ENCODE results near the gene LRFN2.

Gene LRFN2

DNA sequence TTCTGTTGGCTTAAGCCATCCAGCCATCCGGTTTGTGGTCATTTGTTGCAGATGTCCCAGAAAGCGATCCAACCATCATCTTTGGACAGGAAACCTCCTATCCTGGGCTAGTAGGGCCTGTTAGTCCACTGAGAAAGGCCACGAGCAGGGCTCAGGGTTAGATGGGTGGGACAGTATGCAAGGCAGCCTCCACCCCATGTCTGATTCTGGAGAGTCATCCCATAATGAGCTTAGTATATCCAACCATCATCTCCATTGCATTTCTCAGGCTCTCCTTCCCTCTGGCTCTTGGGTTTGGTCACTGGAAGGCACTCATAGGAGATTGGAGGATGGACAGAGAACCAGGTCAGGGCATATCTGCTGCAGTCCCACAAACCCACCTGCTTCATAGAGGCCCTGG is 117.8 kb downstream of the LRFN2 start:
- no peak for DNase-seq

DNA sequence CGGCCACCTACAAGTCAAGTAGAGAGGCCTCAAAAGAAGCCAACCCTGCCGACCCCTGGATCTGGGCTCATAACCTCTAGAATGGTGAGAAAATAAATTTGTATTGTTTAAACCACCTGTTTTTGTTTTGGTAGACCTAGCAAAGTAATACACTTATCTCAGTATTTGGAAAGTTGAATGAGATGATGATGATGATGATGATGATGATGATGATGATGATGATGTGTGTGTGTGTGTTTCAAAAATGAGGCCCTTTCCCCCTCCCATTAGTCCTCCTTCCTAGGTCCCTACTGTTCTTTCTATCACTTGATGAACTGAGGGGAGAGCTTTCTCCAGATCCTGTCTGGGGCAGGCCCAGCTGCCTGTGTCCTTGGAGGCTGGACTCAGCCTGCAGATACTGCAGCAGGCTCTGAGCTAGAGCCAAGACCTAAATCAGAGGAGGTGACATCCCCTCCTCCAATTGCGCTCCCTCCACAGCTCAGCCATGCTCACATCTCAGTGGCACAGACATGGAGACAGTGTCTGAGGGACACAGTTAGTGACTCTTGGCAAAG is 120.1 kb downstream of the LRFN2 start:
- no peak for DNase-seq

DNA sequence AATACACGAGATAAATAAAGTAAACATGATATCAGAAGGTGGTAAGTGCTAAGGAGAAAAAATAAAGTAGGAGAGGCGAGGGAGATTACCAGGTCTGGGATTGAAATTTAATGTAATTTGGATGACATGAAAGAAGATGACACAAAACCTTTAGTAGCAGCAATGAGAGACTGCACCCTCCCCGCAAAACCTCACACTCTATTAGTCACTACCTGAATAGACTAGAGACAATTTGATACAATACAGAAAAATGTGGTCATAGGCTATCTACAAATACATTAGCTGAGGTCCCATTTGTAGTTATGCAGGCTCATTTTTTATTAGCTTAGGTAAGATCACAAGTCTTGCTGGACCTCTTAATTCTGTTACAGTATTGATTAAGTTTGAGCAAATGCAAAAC is 125.5 kb downstream of the LRFN2 start:
- no peak for DNase-seq

DNA sequence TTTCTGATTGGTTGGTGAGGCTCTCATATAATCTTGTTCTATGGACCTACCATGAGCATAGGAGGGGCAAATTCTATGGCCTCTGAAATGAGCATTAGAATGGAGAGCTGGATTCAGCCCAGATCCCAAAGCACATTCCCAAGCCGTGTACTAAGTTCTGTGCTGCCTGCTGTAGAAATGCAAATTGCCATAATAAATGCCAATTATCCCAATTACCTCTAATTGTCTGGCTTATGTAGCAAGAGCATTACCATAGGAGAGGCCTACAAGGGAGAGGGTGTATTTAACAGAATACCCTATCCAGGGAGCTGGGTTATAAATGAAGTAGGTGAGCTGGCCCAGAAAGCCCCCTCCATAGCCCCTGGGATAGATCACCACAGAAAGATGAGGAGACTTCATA is 126.8 kb downstream of the LRFN2 start:
- no peak for DNase-seq

DNA sequence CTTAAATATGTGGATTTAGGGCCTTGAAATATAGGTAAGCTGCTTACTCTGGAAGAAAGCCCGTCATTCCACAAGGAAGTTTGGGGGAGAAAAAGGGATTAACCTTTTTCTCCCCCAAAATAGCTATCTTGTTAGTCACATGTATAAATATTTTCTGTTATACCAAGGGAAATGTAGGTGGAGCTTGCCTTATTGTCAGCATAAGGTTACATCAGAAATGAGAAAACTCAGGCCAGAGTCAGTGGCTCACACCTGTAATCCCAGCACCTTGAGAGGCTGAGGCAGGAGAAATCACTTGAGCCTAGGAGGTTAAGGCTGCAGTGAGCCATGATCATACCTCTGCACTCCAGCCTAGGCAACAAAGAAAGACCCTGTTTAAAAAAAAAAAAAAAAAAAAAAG is 129.9 kb downstream of the LRFN2 start:
- peak; percentile 12 for DNase-seq

DNA sequence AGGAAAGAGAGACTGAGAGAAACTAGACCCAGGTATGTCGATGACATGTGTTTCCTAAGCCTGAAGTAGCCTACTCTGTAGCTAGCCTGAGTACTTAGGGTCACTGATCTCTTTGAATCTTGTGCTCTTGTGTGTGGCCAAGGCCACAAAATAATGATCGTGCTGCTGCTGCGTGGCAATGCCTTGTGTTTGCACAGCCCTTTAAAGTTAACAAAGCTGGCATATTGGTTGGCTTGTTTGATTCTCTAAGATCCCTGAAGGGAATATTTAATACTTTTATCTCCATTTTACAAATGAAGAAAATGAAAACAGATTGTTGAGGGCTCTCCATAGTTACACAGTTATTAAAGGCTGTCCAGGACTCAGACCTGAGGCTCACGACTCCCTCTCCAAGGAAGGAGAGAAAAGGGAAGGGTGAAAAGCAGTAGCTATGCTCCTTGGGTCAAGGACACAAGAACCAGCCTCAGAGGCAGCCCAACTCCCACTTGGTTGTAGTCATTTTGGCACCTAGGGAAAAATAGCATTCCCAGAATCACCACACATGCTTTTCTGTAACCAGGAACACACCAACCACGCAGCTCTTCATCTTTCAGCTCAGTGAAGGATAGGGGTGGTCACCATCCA is 130.7 kb downstream of the LRFN2 start:
- no peak for DNase-seq

DNA sequence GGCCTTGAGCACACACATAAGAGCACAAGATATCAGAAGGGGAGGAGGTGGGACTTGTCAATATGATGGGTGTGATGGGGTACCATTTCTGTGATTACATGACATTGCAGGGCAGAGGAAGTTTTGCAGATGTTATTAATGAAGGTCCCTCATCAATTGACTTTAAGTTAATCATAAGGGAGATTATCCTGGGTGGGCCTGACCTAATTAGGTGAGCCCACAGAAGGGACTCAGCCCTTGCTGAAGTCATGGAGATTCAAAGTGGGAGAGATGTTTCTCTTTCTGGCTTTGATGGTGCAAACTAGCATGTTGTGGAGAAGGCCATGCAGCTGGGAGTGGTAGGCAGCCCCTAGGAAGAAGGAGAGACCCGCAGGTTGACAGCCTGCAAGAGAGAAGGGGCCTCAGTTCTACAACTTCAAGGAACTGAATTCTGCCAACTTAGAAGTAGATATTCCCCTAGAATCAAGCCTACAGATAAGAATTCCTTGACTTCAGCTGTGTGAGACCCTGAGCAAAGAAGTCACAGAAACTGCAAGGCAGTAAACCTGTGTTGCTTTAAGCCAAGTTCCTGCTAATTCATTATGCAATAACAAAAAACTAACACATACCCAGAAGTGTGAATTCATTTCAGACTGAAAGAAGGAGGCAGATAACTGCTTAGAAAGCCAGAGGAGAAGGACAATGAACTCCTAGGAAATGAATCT is 131.3 kb downstream of the LRFN2 start:
- DNase-seq: no peak

DNA sequence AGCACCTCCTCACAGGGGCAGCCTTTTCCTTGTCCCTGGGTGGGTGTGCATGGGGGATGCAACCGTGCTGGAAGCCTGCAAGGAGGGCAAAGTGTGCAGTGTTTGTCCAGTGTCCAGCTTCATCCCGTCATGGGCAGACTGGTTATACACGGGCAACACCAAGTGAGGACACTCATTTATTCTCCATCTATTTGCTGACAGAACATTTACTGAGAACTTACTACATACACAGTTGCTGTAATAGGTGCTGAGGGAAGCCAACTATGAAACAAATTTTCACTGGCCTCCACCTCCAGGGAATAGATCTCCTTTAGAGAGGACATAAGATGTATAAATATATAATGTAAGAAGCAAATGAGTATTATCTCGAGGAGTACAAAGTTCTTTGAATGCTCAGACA is 136.7 kb downstream of the LRFN2 start:
- no peak for DNase-seq

DNA sequence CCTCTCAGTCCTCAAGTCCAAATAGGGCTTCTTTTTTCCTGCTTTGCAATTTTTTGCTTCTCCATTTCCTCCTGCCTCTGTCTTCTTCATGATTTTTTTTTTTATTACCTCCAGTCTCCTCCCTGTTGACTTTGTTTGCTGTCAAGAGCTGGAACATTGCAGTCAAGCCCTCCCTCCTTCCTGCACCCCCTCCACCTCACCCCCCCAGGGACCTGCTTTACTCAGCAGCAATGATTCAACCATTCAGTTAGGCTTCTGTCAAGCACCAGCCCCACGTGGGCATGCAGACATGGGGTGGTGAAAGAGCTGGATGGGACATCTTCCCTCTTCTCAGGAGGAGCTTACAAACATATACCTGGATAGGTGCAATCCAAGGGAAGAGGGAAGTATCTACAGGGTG is 142.4 kb downstream of the LRFN2 start:
- no peak for DNase-seq

DNA sequence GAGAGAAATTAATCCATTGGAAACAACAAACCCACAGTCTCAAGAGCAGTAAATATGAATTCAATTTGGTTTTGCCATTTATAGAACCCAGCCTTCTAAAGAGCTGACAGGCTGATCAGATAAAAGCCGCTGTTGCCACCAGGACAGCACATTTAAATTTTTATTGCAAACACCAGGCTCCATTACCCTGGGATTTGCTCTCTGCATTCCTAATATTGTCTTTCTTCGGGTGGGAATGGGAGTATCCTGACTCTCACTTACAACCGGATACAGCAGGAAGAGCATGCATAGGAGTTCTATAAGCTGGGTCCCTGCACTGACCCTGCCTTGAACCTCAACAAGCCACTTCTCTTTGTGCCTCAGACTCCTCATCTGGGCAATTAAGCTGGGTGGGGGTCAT is 142.9 kb downstream of the LRFN2 start:
- no peak for DNase-seq

DNA sequence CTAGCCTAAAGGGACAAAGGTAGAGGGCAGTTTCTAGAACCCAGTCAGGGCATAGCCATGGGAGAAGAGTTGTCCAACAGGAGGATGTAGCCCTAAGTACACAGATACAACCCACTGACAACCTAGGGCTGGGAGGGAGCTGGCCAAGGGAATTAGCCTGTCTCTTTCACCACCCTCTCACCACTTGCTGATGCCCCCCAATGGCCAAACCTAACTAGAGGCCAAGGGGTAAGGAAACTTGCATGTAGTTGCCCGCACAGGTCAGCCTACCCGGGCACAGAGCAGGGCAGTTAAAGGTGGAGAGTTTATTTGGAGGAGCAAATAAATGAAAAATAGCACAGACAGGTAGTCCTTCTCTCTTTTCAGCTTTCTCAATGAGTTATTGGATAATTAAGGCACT is 143.3 kb downstream of the LRFN2 start:
- no peak for DNase-seq

DNA sequence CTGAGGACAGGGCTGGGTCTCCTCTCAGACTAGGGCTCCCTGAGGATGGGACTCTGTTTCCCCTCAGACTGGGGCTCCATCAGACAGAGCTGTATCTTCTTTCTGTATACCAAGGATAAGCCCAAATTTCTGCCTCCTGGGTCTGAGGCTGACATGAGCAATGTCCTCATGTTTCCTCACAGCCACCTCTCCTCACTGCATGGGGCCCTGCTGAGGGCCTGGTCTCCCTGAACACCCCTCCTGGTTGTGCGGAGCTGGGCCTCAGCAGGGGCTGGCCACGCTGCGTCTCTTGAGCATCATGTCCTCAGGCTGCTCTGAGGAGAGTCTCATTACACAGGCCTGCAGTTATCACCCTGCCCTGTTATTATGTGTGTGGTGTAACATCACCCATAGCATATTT is 144.6 kb downstream of the LRFN2 start:
- no peak for DNase-seq

DNA sequence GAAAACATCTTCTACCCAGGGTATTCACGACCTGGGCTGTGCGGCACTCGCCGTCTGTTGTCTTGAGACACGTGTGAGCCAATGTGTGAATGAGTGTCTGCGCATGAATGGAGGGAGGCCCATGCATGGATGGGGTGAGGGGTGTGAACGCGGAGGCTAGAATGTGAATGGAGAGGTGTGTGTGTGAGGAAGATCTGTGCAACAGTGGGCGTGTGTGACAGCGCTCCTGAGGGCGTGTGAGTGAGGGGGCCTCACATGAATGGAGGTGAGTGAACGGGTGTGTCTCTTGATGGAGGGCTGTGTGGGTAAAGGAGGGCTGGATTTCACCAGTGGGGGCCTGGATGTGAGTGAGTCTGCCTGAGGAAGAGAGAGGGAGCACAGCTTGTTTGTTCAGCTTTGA is 146.0 kb downstream of the LRFN2 start:
- no peak for DNase-seq

DNA sequence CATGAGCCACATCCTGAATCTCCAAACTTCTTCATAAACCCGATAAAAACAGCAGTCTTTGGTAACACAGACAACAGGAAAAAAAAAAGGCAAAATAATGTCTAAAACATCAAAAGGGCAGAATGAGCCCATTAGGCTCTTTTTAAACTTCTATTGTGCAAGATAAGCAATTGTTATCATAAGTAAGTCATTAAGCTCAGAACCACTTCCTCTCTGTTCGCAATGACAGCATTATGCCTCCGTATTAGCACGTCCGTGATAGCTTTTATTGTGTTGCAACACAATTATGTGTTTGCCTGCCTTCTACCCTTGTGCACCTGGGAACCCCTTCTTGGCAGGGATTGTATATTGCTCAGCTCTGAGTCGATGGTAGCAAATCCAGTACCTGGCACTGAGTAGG is 147.1 kb downstream of the LRFN2 start:
- DNase-seq: no peak

DNA sequence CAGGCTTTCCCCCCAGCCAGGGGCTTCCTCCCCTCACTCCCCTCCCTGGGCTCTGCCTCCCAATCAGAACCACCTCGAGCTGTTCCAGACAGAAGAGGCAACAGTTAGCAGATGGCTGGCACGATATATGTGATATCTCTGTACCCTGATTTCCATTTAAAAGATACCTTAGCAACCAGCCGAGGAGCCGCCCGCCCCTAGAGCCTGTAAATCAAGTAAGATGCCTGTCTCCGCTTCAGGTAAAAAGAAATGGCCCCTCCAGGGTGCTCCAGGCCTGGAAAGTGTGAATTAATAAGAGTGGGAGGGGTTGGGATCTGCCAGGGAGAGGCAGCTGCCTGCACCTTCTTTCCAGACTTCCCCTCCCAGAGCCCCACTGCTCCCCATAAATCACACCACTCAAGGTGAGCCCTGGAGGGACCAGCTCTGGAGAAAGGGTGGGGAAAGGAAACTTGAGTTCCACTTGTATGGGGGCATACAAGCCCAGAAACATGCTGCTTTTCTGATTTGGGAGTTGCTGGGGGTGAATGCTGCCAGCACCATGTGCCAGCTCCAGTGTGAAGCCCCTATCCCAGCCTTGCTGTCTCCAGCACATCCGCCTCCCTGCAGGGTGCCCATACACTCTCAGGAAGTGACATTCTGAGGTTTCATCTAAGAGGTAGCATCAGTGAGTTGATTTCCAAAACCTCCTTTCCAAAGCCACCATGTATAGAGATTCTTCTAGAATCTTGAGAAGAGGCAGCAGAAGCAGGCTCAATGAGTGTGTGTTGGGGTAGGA is 148.0 kb downstream of the LRFN2 start:
- no peak for DNase-seq

DNA sequence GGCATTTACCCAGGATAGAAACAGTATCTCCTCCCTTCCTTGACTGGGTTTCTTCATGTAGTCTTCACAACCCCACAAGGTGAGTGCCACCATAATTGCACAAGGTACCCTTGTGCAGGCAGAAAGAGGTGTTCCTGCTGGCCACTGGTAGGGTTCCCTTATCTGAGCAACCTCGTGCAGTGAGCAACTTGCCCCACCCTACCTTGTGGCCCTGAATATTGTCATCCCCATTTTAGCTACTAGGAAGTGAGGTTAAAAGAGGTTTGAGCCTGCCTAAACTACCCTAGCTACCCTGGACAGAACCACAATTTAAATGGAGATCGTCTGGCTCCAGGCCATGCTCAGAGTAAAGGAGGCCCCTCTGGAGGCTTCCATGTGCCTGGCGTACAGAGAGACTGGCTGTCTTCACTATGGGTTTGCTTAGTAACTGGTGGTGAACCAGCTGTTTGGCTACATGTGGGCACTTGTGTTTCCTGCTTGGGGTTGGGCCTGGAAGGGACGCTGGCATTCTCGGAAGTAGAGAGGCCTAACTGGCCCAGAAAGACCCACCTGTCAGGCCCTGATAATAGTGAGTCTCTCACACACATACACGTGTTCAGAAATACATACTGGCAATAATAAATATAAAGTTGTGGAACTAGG is 148.8 kb downstream of the LRFN2 start:
- DNase-seq: no peak

DNA sequence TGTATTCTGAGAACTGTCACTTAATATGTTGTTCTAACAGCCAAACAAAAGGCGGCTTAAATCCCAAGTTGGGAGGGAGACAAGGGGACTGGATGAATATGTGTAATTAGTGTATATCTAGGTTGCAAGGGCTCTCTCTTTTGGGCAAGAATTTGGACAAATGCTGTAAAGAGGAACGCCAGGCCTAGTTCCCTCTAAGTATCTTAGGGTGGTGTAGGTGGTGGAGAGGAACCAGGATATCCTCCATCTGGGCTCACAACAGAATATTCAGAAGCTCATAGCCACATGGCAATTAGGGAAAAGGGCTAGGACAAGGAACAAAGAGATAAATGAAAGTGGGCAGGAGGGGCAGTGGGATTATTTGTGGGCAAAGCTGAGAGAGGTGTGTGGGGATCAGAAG is 149.5 kb downstream of the LRFN2 start:
- DNase-seq: no peak

DNA sequence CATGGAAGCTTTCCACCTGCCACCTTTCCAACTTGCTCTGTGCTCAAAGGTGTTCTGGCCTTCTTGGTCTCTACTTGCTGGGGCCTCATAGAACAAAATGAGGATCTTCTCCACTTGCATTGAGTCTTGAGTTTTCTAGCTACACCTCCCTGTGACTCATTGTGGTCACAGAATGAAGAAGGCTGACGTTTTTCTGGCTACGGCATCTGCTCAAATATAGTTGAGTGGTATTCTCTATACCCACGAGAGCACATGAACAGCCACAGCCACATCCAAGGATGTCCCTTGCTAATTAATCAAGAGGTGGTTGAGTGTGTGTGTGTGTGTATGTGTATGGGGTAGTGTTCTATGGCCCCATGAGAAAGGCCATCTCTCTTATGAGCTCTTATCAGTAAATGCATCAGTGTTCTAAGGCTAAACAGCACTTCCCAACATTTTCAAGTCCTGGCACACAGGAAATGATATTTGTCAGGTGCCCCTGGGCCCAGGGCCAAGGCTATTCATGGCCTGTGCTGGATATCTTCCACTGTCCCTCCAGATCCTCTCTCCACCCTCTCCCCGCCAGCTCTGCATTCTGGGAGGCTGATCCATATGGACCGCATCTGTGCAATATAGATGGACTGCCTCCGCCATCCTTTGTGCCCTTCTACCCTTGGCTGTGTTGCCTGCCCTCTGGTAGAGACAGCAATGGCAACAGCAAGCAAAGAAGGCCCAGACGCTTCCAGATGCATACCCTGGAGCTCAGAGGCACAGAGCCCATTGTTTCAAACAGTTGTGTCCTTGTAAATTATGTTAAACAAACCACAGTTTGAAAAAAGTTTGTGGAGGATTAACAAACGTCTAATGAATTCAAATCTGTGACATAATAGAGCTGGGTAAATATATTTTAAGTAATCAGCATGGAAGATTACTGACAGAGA is 150.2 kb downstream of the LRFN2 start:
- no peak for DNase-seq

DNA sequence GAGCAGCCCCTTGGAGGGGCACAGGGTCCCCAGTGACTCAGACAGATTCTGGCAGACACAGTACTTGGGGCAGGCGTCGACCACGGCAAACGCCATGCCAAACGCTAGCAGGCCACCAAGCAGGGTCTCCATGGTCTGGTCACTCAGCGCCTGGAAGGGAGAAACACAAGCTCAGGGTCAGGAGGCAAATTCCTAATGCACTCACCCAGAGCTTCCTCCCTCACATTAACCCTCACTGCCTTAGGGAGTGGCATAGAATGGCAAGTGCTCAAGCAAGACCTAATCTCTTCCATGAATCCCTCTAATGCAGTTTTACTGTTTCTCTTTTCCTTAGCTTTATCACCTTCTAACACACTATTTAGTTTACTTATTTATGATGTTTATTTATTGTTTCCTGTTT is 154.2 kb downstream of the LRFN2 start:
- DNase-seq: peak; percentile 19

DNA sequence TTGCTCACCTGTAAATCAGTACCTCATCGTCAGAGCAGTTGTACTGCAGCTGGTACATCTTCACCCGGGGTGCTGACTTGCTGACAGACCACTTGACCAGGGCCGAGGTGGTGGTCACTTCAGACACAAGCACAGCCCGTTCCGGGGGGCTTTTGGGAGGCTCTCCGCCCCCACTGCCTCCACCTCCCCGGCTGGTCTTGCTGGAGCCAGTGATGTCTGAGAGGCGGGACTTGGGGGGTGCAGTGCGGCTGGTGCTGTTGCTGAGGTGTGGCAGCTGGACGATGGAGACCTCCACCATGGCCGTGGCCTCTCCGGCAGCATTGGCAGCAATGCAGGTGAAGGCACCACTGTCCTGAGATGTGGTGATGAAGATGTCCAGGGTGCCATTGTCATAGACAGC is 155.5 kb downstream of the LRFN2 start:
- DNase-seq: no peak

DNA sequence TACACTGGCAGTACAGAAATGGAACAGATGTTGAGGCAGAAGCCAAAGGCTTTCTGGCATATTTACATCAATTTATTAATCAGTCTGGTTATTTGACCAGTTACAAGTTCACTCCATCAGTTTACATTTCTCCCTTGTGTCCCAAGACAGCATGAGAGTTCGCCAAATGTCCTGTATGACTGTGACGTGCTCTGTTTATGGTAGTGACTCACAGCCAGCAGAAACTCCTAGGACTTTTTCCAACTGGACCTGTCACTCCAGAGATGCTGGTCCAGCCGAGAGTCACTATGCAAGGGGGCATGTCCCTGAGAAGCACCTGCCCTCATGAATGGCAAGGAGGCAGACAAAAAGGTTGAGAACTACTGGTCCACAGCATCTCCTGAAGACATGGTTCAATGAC is 160.0 kb downstream of the LRFN2 start:
- DNase-seq: no peak

DNA sequence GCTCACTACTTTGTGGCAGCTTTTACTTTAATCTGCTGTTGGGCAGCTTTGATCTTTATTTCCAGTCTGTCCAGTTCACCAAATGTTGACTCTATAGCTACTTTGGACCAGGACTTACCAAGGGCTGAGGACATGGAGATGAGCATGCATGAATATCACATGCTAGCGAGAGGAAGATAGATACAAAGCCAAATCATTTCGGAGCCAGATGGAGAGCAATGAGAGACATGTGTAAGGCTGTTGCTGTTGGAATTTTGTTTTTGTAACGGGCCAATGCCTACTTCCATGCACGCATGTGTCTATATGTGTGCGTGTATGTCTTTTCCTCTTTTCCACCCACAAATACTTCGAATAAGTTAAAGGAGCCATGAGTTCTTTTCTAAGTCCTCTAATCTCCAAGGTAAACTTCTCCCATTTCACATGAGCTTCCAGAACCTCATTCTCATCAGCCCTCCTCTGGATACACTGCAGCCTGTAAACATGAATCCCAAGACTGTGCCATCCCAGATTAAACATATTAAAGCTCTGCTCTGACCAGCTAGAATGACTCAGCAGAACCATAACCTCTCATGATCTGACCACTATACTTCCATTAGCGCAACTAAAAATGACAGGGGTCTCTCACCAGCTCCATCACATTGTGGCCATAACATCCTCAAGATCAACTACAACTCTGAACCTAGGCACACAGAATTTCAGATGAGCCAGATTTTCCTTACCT is 160.7 kb downstream of the LRFN2 start:
- DNase-seq: no peak

All from kidney glomerular epithelial cell (primary cell).